Measurements from ENCODE around the gene KRTAP10-6. TPM values are rescaled to one million over a fixed set of nuclear protein-coding genes. Genes with fewer than 3 reads are reported as not detected.
"Not testable (repeated sequence)": the region's sequence is repeated elsewhere in the genome, so short reads cannot be mapped to it uniquely, and the experiment has no call there.

Gene KRTAP10-6
- total and polyA plus RNA-seq, 2 donors (not counting 1 experiment from before 2014, with no cell fraction given), result not detected

GRCh38 chr21:44582055-44582454 is 10.2 kb downstream of the KRTAP10-6 start:
- H3K27me3 Mint-ChIP-seq, result peaks cover 42% of the 10 kb centered on the region
- intact Hi-C loops (cut with micrococcal nuclease), result no loop called here
- no peaks in the 10 kb centered on the region for H3K79me2 ChIP-seq (ENCODE audit: control insufficient read depth, insufficient read depth, low read length)

GRCh38 chr21:44581158-44581557 is 11.1 kb downstream of the KRTAP10-6 start:
- Histone ChIP-seq H3K4me2 (replicated peaks; ENCODE audit: low read depth, low read length, poor library complexity, severe bottlenecking) (no peak overlapping the region), H3K27ac (ENCODE audit: low read length in 2 of 2) (no peak overlapping the region), H3K79me2 (ENCODE audit: control insufficient read depth, insufficient read depth, low read length) (no peaks in the 10 kb centered on the region), H3K27me3 (replicated peaks in 1 of 4; ENCODE audit: control extremely low read depth in 1 of 4, control insufficient read depth in 3 of 4, insufficient read depth in 4 of 4, low read length in 3 of 4) (peaks cover 0 to 17% (median 5%) of the 10 kb centered on the region in 4 experiments), H3K9me3 (ENCODE audit: control extremely low read depth in 1 of 3, control insufficient read depth in 2 of 3, insufficient read depth in 1 of 3, low read length in 2 of 3) (peaks cover 3 to 54% (median 28%) of the 10 kb centered on the region in 3 donors), H3K9ac (ENCODE audit: low read length) (no peak overlapping the region), H3K4me3 (ENCODE audit: control extremely low read depth in 1 of 5, extremely low read depth in 1 of 5, insufficient read depth in 1 of 5, low read depth in 2 of 5, low read length in 4 of 5) (no peak overlapping the region), H3K36me3 (replicated peaks in 1 of 2; ENCODE audit: control extremely low read depth in 1 of 2, control insufficient read depth in 1 of 2, extremely low read depth in 1 of 2, insufficient read depth in 2 of 2, low read length in 1 of 2) (no peaks in the 10 kb centered on the region), H2AFZ (ENCODE audit: insufficient read depth, low read depth, low read length, poor library complexity, severe bottlenecking) (no peak overlapping the region), H3K4me1 (ENCODE audit: control insufficient read depth in 2 of 2, insufficient read depth in 2 of 2, low read length in 2 of 2) (no peaks in the 10 kb centered on the region), H4K20me1 (ENCODE audit: control insufficient read depth, insufficient read depth, low read length, poor library complexity, severe bottlenecking) (no peaks in the 10 kb centered on the region)
- CTCF ChIA-PET, result no interaction called here
- Mint-ChIP-seq H3K27ac (no peak overlapping the region), H3K9me3 (ENCODE audit: insufficient read depth) (peaks cover 6% of the 10 kb centered on the region), H3K27me3 (peaks cover 33% of the 10 kb centered on the region), H3K4me1 (no peaks in the 10 kb centered on the region), H3K4me3 (no peak overlapping the region)
- WGBS (ENCODE audit: insufficient coverage), result no CpG with 5 or more reads among the region's 3 CpGs
- DNase-seq, result no peak
- POLR2A ChIA-PET, result no interaction called here
- no peak for ATAC-seq (ENCODE audit: low read depth)
- no peak for TF ChIP-seq CTCF (IDR thresholded peaks at IDR 0.05)
- no peak for TF ChIP-seq EZH2 (IDR thresholded peaks at IDR 0.05; ENCODE audit: borderline replicate concordance, insufficient read depth, low read depth, low read length, poor library complexity, severe bottlenecking)
- intact Hi-C loops (cut with micrococcal nuclease), result no loop called here

More at GRCh38 chr21:44582055-44582454, 10.2 kb downstream of the KRTAP10-6 start:
- Histone ChIP-seq H3K27ac (ENCODE audit: low read length in 2 of 2) (no peak overlapping the region), H3K4me1 (ENCODE audit: control insufficient read depth in 2 of 2, insufficient read depth in 2 of 2, low read length in 2 of 2) (no peaks in the 10 kb centered on the region), H2AFZ (ENCODE audit: insufficient read depth, low read depth, low read length, poor library complexity, severe bottlenecking) (no peak overlapping the region), H3K9me3 (ENCODE audit: control extremely low read depth in 1 of 3, control insufficient read depth in 2 of 3, insufficient read depth in 1 of 3, low read length in 2 of 3) (peaks cover 3 to 48% (median 23%) of the 10 kb centered on the region in 3 donors), H3K27me3 (replicated peaks in 1 of 4; ENCODE audit: control extremely low read depth in 1 of 4, control insufficient read depth in 3 of 4, insufficient read depth in 4 of 4, low read length in 3 of 4) (peaks cover 0 to 18% (median 5%) of the 10 kb centered on the region in 4 experiments), H3K9ac (ENCODE audit: low read length) (no peak overlapping the region), H3K4me3 (ENCODE audit: control extremely low read depth in 1 of 5, extremely low read depth in 1 of 5, insufficient read depth in 1 of 5, low read depth in 2 of 5, low read length in 4 of 5) (no peak overlapping the region), H3K36me3 (replicated peaks in 1 of 2; ENCODE audit: control extremely low read depth in 1 of 2, control insufficient read depth in 1 of 2, extremely low read depth in 1 of 2, insufficient read depth in 2 of 2, low read length in 1 of 2) (no peaks in the 10 kb centered on the region), H4K20me1 (ENCODE audit: control insufficient read depth, insufficient read depth, low read length, poor library complexity, severe bottlenecking) (no peaks in the 10 kb centered on the region), H3K4me2 (replicated peaks; ENCODE audit: low read depth, low read length, poor library complexity, severe bottlenecking) (no peak overlapping the region)
- Mint-ChIP-seq H3K9me3 (ENCODE audit: insufficient read depth) (peaks cover 6% of the 10 kb centered on the region), H3K27ac (no peak overlapping the region), H3K4me3 (no peak overlapping the region), H3K4me1 (no peaks in the 10 kb centered on the region)
- CTCF ChIA-PET, result no interaction called here
- TF ChIP-seq EZH2 (IDR thresholded peaks at IDR 0.05; ENCODE audit: borderline replicate concordance, insufficient read depth, low read depth, low read length, poor library complexity, severe bottlenecking) (no peak), CTCF (IDR thresholded peaks at IDR 0.05) (no peak)
- no peak for ATAC-seq (ENCODE audit: low read depth)
- POLR2A ChIA-PET, result no interaction called here
- no peak for DNase-seq
- 84% methylated on average over 12 of the region's 15 CpGs for WGBS (ENCODE audit: insufficient coverage)

DNA sequence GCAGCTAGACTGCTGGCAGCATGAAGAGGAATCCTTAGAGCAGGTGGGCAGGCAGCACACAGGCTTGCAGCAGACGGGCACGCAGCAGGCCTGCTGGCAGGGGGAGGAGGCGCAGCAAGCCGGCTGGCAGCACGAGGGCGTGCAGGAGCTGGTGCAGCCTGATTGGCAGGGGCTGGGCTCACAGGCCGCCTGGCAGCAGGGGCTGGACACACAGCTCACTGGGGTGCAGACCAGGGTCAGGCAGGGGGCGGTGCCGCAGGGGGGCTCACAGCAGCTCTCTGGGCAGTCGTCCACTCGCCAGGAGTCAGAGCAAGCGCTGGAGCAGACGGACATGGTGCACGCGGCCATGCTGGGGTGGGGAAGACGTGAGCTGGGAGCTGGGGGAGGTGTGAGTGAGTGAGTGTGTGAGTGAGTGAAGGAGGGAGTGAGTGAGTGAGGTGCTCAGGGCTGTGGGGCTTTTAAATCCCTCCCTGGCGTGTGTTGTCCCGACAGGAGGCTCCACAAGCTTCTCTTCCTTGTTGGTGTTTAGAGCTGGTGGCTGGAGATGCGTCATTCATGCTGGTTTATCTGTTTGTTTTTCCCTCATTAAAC is 12.0 kb downstream of the KRTAP10-6 start, which contains the start of gene KRTAP10-5:
Gene KRTAP10-5 (minus strand): TSS at position 374 of the 591 bp plus-strand sequence. CDS start 26 bp downstream, at position 348.
- CTCF ChIA-PET, POLR2A ChIA-PET, H3K4me3 Mint-ChIP-seq: not testable (repeated sequence)

More for the DNA sequence above, 12.0 kb downstream of the KRTAP10-6 start, which contains the start of gene KRTAP10-5:
- H3K27me3 ChIP-seq (replicated peaks in 1 of 4; ENCODE audit: control extremely low read depth in 1 of 4, control insufficient read depth in 3 of 4, insufficient read depth in 4 of 4, low read length in 3 of 4); H4K20me1 ChIP-seq (ENCODE audit: control insufficient read depth, insufficient read depth, low read length, poor library complexity, severe bottlenecking); H3K9ac ChIP-seq (ENCODE audit: low read length); H3K4me1 Mint-ChIP-seq; ATAC-seq (ENCODE audit: low read depth); H3K36me3 ChIP-seq (replicated peaks in 1 of 2; ENCODE audit: control extremely low read depth in 1 of 2, control insufficient read depth in 1 of 2, extremely low read depth in 1 of 2, insufficient read depth in 2 of 2, low read length in 1 of 2); H3K4me3 ChIP-seq (ENCODE audit: control extremely low read depth in 1 of 5, extremely low read depth in 1 of 5, insufficient read depth in 1 of 5, low read depth in 2 of 5, low read length in 4 of 5); H3K4me2 ChIP-seq (replicated peaks; ENCODE audit: low read depth, low read length, poor library complexity, severe bottlenecking); H3K27ac Mint-ChIP-seq; H2AFZ ChIP-seq (ENCODE audit: insufficient read depth, low read depth, low read length, poor library complexity, severe bottlenecking); DNase-seq; H3K9me3 Mint-ChIP-seq (ENCODE audit: insufficient read depth); H3K27ac ChIP-seq (ENCODE audit: low read length in 2 of 2); H3K4me1 ChIP-seq (ENCODE audit: control insufficient read depth in 2 of 2, insufficient read depth in 2 of 2, low read length in 2 of 2); H3K79me2 ChIP-seq (ENCODE audit: control insufficient read depth, insufficient read depth, low read length); intact Hi-C loops (cut with micrococcal nuclease): not testable (repeated sequence)
- H3K9me3 ChIP-seq (ENCODE audit: control extremely low read depth in 1 of 3, control insufficient read depth in 2 of 3, insufficient read depth in 1 of 3, low read length in 2 of 3), result peaks cover 3 to 56% (median 28%) of the 10 kb centered on the region in 3 donors
- WGBS (ENCODE audit: insufficient coverage), result 59% methylated on average over 16 of the region's 19 CpGs
- peaks cover 31% of the 10 kb centered on the region for H3K27me3 Mint-ChIP-seq

All from B cell (primary cell).